NOMO-1 treated with DMSO at 0.1 percent for 48 hours (cell line): Measurements from ENCODE around the gene TBC1D8.

Experiments used
- DNase-seq: peaks from one replicate; lab custom pipeline; 2025; ENCODE audit not compliant: unreplicated experiment; lab: John Stamatoyannopoulos, UW

TBC1D8 gene

GRCh38 chr2:100962366-100963025 lies 188.7 kb downstream of the TBC1D8 start:
- DNase-seq, result no peak

- DNase-seq, result no peak
Measured at GRCh38 chr2:100960688-100961087, 190.5 kb downstream of the TBC1D8 start.

GRCh38 chr2:100959225-100959880 lies 191.8 kb downstream of the TBC1D8 start:
- no peak for DNase-seq

GRCh38 chr2:100957996-100958653 lies 193.1 kb downstream of the TBC1D8 start:
- no peak for DNase-seq
